Liver (tissue), 3 donors: ENCODE results near the gene TEKT2.

Source experiments
- ATF3 ChIP-seq: IDR thresholded peaks from 2 replicates; pipeline ENCODE4 v1.6.1; 2016; ENCODE audit warnings: antibody characterized with exemption
- CTCF ChIP-seq: fragments of 150-350 bp; IDR thresholded peaks from 2 replicates; pipeline ENCODE4 v1.5.1; 2017; ENCODE audit warnings: improper control_type of control experiment, low read depth, low read length; ENCODE audit not compliant: missing input control
- EGR1 ChIP-seq, 2 donors: IDR thresholded peaks; 2 replicates each; pipeline ENCODE4 v1.6.1; 2016 to 2018; ENCODE audit warnings: antibody characterized with exemption in 2 of 2, low read depth in 2 of 2
- MAX ChIP-seq: IDR thresholded peaks from 2 replicates; pipeline ENCODE4 v1.6.1; 2016; ENCODE audit warnings: antibody characterized with exemption
- RAD21 ChIP-seq, 2 donors: IDR thresholded peaks; 2 replicates each; pipeline ENCODE4 v1.6.1; 2016; ENCODE audit warnings: antibody characterized with exemption in 2 of 2, mild to moderate bottlenecking in 2 of 2
- SP1 ChIP-seq: IDR thresholded peaks from 2 replicates; pipeline ENCODE4 v1.6.1; 2018; ENCODE audit warnings: antibody characterized with exemption, mild to moderate bottlenecking
- YY1 ChIP-seq: IDR thresholded peaks from 2 replicates; pipeline ENCODE4 v1.6.1; 2016; ENCODE audit warnings: antibody characterized with exemption, mild to moderate bottlenecking
- donor health status: healthy.
- donor health status: healthy.

- TF ChIP-seq SP1: no peak
- TF ChIP-seq CTCF: no peak
- TF ChIP-seq YY1: no peak
- no peak for TF ChIP-seq RAD21 (IDR thresholded peaks at IDR 0.05)
- no peak for TF ChIP-seq EGR1 (IDR thresholded peaks at IDR 0.05; ENCODE audit: low read depth in 2 of 2)
- no peak for TF ChIP-seq MAX
- no peak for TF ChIP-seq ATF3
These were observed 48.7 kb upstream of the TEKT2 start for GRCh38 chr1:36035154-36035553.
